ENCODE measurements around the gene ACOXL. TPM values are rescaled to one million over a fixed set of nuclear protein-coding genes. Genes with fewer than 3 reads are reported as not detected.

The ACOXL gene
- total and polyA plus RNA-seq, 10 of the 15 experiments (the other 5 are each of a cell fraction or from before 2014, with no cell fraction given) = 0.05 to 1.3 (median 0.71) TPM

GRCh38 chr2:111120253-111121027 lies 388.1 kb downstream of the ACOXL start, which contains the start of gene BCL2L11 (continued):
- TF ChIP-seq EGR1 (IDR thresholded peaks at IDR 0.05; ENCODE audit: borderline replicate concordance in 1 of 2, low read depth in 2 of 2, low read length in 2 of 2) = peak in 1 of 2 experiments; percentile 64; a peak in 2 of 3 replicates
- no peak for TF ChIP-seq CBX5 (IDR thresholded peaks at IDR 0.05; ENCODE audit: low read depth)
- 0 out of 2 replicates have a peak, but pooled peaks have one; percentile 66 for TF ChIP-seq POLR2AphosphoS2 (IDR thresholded peaks at IDR 0.05; ENCODE audit: low read depth, low read length)
- TF ChIP-seq E2F4 (IDR thresholded peaks at IDR 0.05; ENCODE audit: low read depth, low read length) = no peak
- TF ChIP-seq E4F1 (IDR thresholded peaks at IDR 0.05; ENCODE audit: borderline replicate concordance, partially characterized antibody) = no peak
- no peak for TF ChIP-seq RBBP5 (conservative IDR thresholded peaks at IDR 0.05)
- TF ChIP-seq NRF1 (conservative IDR thresholded peaks at IDR 0.05; ENCODE audit: low read depth, low read length) = peak; percentile 20; the same call in 1 of the 2 replicates
- peak; percentile 98 for TF ChIP-seq TAF1 (IDR thresholded peaks at IDR 0.05; ENCODE audit: borderline replicate concordance, low read depth, low read length)
- peak; percentile 69 for TF ChIP-seq IKZF1 (conservative IDR thresholded peaks at IDR 0.05)
- TF ChIP-seq MTA3 (IDR thresholded peaks at IDR 0.05; ENCODE audit: borderline replicate concordance, low read length) = no peak
- peak; percentile 88 for TF ChIP-seq POLR2A (IDR thresholded peaks at IDR 0.05; ENCODE audit: low read depth, low read length)
- no peak for TF ChIP-seq SMC3 (IDR thresholded peaks at IDR 0.05; ENCODE audit: borderline replicate concordance, low read length)
- TF ChIP-seq PKNOX1 (IDR thresholded peaks at IDR 0.05) = no peak
- no peak for TF ChIP-seq HDGF (IDR thresholded peaks at IDR 0.05)
- TF ChIP-seq GATAD2B (conservative IDR thresholded peaks at IDR 0.05; ENCODE audit: low read depth) = peak; percentile 87
- TF ChIP-seq BHLHE40 (IDR thresholded peaks at IDR 0.05; ENCODE audit: borderline replicate concordance in 1 of 2, low read depth in 2 of 2, low read length in 1 of 2) = peak; percentile 86 to 96; a peak in 3 of 4 replicates
- 0 out of 2 replicates have a peak, but pooled peaks have one; percentile 14 for TF ChIP-seq FOXK2 (IDR thresholded peaks at IDR 0.05)
- TF ChIP-seq MEF2A (IDR thresholded peaks at IDR 0.05; ENCODE audit: insufficient read depth, low read depth, low read length) = 0 out of 2 replicates have a peak, but pooled peaks have one; percentile 2
- TF ChIP-seq RFX5 (IDR thresholded peaks at IDR 0.05; ENCODE audit: low read depth, low read length) = no peak
- TF ChIP-seq WRNIP1 (IDR thresholded peaks at IDR 0.05; ENCODE audit: borderline replicate concordance, low read depth, low read length) = no peak
- TF ChIP-seq TCF7 (IDR thresholded peaks at IDR 0.05; ENCODE audit: borderline replicate concordance) = no peak
- peak; percentile 24; the same call in 1 of the 2 replicates for TF ChIP-seq TCF12 (IDR thresholded peaks at IDR 0.05; ENCODE audit: low read depth, low read length)

Data from GM12878 (cell line).